SK-N-SH treated with all-trans-retinoic acid at 6 μM for 48 hours (cell line): ENCODE results near the gene SYTL1.
A peak's percentile ranks its signal among the peaks of the same experiment; 100 is the strongest.

Experiments
- ATAC-seq: fragments of 200-7000 bp; cut with Tn5 transposase; 3 replicates; pipeline ENCODE4 v1.9.1; 2020; ENCODE audit warnings: mild to moderate bottlenecking, moderate library complexity
- ARNTL ChIP-seq: fragments of 450-650 bp; formaldehyde crosslinking; IDR thresholded peaks from 2 replicates; pipeline ENCODE4 v1.5.0; 2020; ENCODE audit warnings: low read depth, mild to moderate bottlenecking, moderate library complexity, borderline replicate concordance
- BACH2 ChIP-seq: fragments of 250-450 bp; sonication (Bioruptor Pico); IDR thresholded peaks from 2 replicates; pipeline ENCODE4 v1.9.0; 2021; ENCODE audit warnings: mild to moderate bottlenecking, borderline replicate concordance
- CSDC2 ChIP-seq: fragments of 250-450 bp; sonication (Bioruptor Pico); IDR thresholded peaks from 2 replicates; pipeline ENCODE4 v1.5.0; 2020; ENCODE audit warnings: mild to moderate bottlenecking, moderate library complexity
- CSRNP3 ChIP-seq: fragments of 250-450 bp; sonication (Bioruptor Pico); IDR thresholded peaks from 2 replicates; pipeline ENCODE4 v1.5.1; 2021; ENCODE audit warnings: mild to moderate bottlenecking, moderate library complexity
- ESRRG ChIP-seq: fragments of 250-450 bp; sonication (Bioruptor Pico); IDR thresholded peaks from 2 replicates; pipeline ENCODE4 v1.6.1; 2021; ENCODE audit warnings: mild to moderate bottlenecking
- GLIS3 ChIP-seq: fragments of 250-450 bp; sonication (Bioruptor Pico); IDR thresholded peaks from 2 replicates; pipeline ENCODE4 v1.5.0; 2020; ENCODE audit warnings: mild to moderate bottlenecking, moderate library complexity
- ISL1 ChIP-seq: fragments of 250-450 bp; sonication (Bioruptor Pico); IDR thresholded peaks from 2 replicates; pipeline ENCODE4 v2.1.2; 2022; ENCODE audit warnings: mild to moderate bottlenecking, moderate library complexity
- OSR1 ChIP-seq: fragments of 250-450 bp; sonication (Bioruptor Pico); IDR thresholded peaks from 2 replicates; pipeline ENCODE4 v1.8.0; 2022; ENCODE audit warnings: moderate library complexity, mild to moderate bottlenecking, inconsistent platforms
- RARB ChIP-seq: fragments of 250-450 bp; sonication (Bioruptor Pico); IDR thresholded peaks from 2 replicates; pipeline ENCODE4 v1.8.0; 2021; ENCODE audit warnings: mild to moderate bottlenecking, moderate library complexity
- SNAI2 ChIP-seq: fragments of 250-450 bp; sonication (Bioruptor Pico); IDR thresholded peaks from 2 replicates; pipeline ENCODE4 v1.5.0; 2020; ENCODE audit warnings: mild to moderate bottlenecking, moderate library complexity
- TCF4 ChIP-seq: fragments of 250-450 bp; sonication (Bioruptor Pico); IDR thresholded peaks from 2 replicates; pipeline ENCODE4 v1.8.0; 2021; ENCODE audit warnings: mild to moderate bottlenecking, moderate library complexity, borderline replicate concordance
- TOX ChIP-seq: fragments of 250-450 bp; sonication (Bioruptor Pico); IDR thresholded peaks from 2 replicates; pipeline ENCODE4 v1.8.0; 2021; ENCODE audit warnings: mild to moderate bottlenecking, moderate library complexity, borderline replicate concordance
- TSHZ2 ChIP-seq: fragments of 250-450 bp; sonication (Bioruptor Pico); IDR thresholded peaks from 2 replicates; pipeline ENCODE4 v1.5.0; 2020; ENCODE audit warnings: mild to moderate bottlenecking, moderate library complexity
- ZC3H10 ChIP-seq: fragments of 250-450 bp; sonication (Bioruptor Pico); IDR thresholded peaks from 2 replicates; pipeline ENCODE4 v1.5.1; 2021; ENCODE audit warnings: mild to moderate bottlenecking, moderate library complexity
- ZFP3 ChIP-seq: fragments of 250-450 bp; sonication (Bioruptor Pico); IDR thresholded peaks from 2 replicates; pipeline ENCODE4 v1.5.0; 2020; ENCODE audit warnings: mild to moderate bottlenecking, moderate library complexity
- ZFP30 ChIP-seq: fragments of 450-650 bp; formaldehyde crosslinking; IDR thresholded peaks from 2 replicates; pipeline ENCODE4 v1.5.0; 2022; ENCODE audit warnings: mild to moderate bottlenecking, moderate library complexity
- ZNF565 ChIP-seq: fragments of 450-650 bp; formaldehyde crosslinking; conservative IDR thresholded peaks from 2 replicates; pipeline ENCODE4 v1.5.0; 2020; ENCODE audit warnings: low read depth, mild to moderate bottlenecking, moderate library complexity
- ZNF70 ChIP-seq: fragments of 450-650 bp; formaldehyde crosslinking; IDR thresholded peaks from 2 replicates; pipeline ENCODE4 v1.5.0; 2020; ENCODE audit warnings: mild to moderate bottlenecking, moderate library complexity
- ZNF8 ChIP-seq: fragments of 450-650 bp; formaldehyde crosslinking; IDR thresholded peaks from 2 replicates; pipeline ENCODE4 v1.5.0; 2020; ENCODE audit warnings: mild to moderate bottlenecking, moderate library complexity
- TF ChIP-seq, protein P1 (sequence below): fragments of 250-450 bp; sonication (Bioruptor Pico); IDR thresholded peaks from 2 replicates; pipeline ENCODE4 v1.8.0; 2020; ENCODE audit warnings: mild to moderate bottlenecking, moderate library complexity, borderline replicate concordance
- TF ChIP-seq, protein P2 (sequence below): fragments of 250-450 bp; sonication (Bioruptor Pico); IDR thresholded peaks from 2 replicates; pipeline ENCODE4 v1.5.1; 2020; ENCODE audit warnings: low read depth, mild to moderate bottlenecking, moderate library complexity

Gene SYTL1

DNA sequence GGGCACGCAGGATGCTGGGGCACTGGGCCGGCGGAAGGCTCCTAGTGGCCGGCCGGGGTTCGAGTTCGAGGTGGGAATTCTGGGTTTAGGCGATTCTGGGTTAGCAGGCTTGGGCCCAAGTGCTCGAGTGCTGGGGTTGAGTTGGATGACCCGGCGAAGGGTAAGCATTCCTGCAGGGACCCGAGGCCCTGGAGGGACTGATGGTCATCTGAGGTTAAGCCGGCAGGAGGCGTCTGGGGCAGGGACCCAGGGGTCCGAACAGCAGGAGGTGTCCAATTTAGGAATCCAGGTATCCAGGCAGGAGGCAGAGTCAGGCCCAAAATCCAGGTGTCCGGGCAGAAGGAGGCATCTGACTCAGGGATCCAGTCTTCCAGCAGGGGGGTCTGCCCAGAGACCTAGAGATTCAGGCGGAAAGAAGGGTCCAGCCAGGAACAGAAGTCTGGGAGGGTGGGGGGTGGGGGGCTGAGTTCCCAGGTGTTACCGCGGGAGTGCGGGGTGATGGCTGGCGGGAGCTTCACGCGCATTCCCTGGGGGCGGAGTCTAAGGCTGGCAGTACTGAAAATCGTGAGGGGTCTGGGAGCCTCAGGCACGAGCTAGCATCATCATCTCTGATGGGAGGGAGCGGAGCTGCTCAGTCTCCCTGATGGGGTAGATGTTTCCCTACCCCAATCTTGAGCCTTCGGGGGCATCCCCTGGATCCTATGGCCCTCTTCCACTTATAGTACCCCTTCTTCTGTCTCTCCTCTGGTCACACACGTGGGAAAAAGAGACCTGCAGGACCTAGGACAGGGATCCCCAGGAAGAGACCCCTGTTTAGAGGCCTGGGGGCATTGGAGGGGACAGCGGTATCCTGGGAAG is 51.2 kb downstream of the SYTL1 start:
- peak; percentile 7; the same call in 2 of the 3 replicates for ATAC-seq
- no peak for TF ChIP-seq ISL1 (CRISPR knock-in tag)
- TF ChIP-seq ZNF70 (CRISPR knock-in tag): no peak
- no peak for TF ChIP-seq ESRRG
- no peak for TF ChIP-seq BACH2 (CRISPR knock-in tag)
- TF ChIP-seq ZFP3 (CRISPR knock-in tag): no peak
- TF ChIP-seq TOX (CRISPR knock-in tag): no peak
- no peak for TF ChIP-seq CSDC2
- TF ChIP-seq ZNF8: no peak
- no peak for TF ChIP-seq ZFP30
- TF ChIP-seq SNAI2 (CRISPR knock-in tag): no peak

DNA sequence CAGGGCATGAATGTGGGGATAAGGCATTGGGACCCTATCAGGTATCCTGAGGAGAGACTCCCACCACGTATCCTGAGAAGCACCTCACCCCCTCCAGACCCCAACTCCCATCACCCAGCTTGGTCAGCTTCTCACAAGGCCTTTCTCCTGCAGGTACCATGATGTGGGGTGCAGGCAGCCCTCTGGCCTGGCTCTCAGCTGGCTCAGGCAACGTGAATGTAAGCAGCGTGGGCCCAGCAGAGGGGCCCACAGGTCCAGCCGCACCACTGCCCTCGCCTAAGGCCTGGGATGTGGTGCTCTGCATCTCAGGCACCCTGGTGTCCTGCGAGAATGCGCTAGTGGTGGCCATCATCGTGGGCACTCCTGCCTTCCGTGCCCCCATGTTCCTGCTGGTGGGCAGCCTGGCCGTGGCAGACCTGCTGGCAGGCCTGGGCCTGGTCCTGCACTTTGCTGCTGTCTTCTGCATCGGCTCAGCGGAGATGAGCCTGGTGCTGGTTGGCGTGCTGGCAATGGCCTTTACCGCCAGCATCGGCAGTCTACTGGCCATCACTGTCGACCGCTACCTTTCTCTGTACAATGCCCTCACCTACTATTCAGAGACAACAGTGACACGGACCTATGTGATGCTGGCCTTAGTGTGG is 51.9 kb downstream of the SYTL1 start:
- no peak for ATAC-seq
- TF ChIP-seq, protein P1, sequence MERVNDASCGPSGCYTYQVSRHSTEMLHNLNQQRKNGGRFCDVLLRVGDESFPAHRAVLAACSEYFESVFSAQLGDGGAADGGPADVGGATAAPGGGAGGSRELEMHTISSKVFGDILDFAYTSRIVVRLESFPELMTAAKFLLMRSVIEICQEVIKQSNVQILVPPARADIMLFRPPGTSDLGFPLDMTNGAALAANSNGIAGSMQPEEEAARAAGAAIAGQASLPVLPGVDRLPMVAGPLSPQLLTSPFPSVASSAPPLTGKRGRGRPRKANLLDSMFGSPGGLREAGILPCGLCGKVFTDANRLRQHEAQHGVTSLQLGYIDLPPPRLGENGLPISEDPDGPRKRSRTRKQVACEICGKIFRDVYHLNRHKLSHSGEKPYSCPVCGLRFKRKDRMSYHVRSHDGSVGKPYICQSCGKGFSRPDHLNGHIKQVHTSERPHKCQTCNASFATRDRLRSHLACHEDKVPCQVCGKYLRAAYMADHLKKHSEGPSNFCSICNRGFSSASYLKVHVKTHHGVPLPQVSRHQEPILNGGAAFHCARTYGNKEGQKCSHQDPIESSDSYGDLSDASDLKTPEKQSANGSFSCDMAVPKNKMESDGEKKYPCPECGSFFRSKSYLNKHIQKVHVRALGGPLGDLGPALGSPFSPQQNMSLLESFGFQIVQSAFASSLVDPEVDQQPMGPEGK (CRISPR knock-in tag): no peak
- TF ChIP-seq TOX (CRISPR knock-in tag) (no peak), ZNF565 (CRISPR knock-in tag) (no peak), RARB (CRISPR knock-in tag) (no peak), ZNF8 (no peak), ZC3H10 (no peak), ESRRG (no peak), TSHZ2 (CRISPR knock-in tag) (no peak), ZFP30 (no peak), TCF4 (no peak), ISL1 (CRISPR knock-in tag) (no peak), ZNF70 (CRISPR knock-in tag) (no peak), GLIS3 (CRISPR knock-in tag) (no peak), CSDC2 (no peak), BACH2 (CRISPR knock-in tag) (no peak), CSRNP3 (no peak), SNAI2 (CRISPR knock-in tag) (no peak)
- TF ChIP-seq, protein P2, sequence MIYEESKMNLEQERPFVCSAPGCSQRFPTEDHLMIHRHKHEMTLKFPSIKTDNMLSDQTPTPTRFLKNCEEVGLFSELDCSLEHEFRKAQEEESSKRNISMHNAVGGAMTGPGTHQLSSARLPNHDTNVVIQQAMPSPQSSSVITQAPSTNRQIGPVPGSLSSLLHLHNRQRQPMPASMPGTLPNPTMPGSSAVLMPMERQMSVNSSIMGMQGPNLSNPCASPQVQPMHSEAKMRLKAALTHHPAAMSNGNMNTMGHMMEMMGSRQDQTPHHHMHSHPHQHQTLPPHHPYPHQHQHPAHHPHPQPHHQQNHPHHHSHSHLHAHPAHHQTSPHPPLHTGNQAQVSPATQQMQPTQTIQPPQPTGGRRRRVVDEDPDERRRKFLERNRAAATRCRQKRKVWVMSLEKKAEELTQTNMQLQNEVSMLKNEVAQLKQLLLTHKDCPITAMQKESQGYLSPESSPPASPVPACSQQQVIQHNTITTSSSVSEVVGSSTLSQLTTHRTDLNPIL (CRISPR knock-in tag): no peak

DNA sequence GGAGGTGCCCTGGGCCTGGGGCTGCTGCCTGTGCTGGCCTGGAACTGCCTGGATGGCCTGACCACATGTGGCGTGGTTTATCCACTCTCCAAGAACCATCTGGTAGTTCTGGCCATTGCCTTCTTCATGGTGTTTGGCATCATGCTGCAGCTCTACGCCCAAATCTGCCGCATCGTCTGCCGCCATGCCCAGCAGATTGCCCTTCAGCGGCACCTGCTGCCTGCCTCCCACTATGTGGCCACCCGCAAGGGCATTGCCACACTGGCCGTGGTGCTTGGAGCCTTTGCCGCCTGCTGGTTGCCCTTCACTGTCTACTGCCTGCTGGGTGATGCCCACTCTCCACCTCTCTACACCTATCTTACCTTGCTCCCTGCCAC is 52.4 kb downstream of the SYTL1 start:
- ATAC-seq: no peak
- no peak for TF ChIP-seq TSHZ2 (CRISPR knock-in tag)
- no peak for TF ChIP-seq ZFP30
- TF ChIP-seq, protein P1 (CRISPR knock-in tag): no peak
- no peak for TF ChIP-seq TCF4
- TF ChIP-seq RARB (CRISPR knock-in tag): no peak
- no peak for TF ChIP-seq ZNF565 (CRISPR knock-in tag)
- TF ChIP-seq ARNTL (CRISPR knock-in tag): no peak
- TF ChIP-seq ISL1 (CRISPR knock-in tag): no peak
- TF ChIP-seq ZC3H10: no peak
- TF ChIP-seq CSDC2: no peak
- no peak for TF ChIP-seq OSR1 (CRISPR knock-in tag)
- TF ChIP-seq ZNF8: no peak
- TF ChIP-seq GLIS3 (CRISPR knock-in tag): no peak
